Subcutaneous abdominal adipose tissue (tissue), 5 donors: ENCODE data around the gene PGLYRP2.

Source experiments
- H3K27ac ChIP-seq: one replicate; pipeline ENCODE4 v1.7.0; 2013; ENCODE audit warnings: low read depth, mild to moderate bottlenecking, inconsistent platforms, low read length, moderate library complexity
- H3K27me3 ChIP-seq, 5 donors: one replicate each; pipeline ENCODE4 v1.7.0; 2013; ENCODE audit warnings: low read length in 5 of 5, inconsistent platforms in 1 of 5; ENCODE audit not compliant: control insufficient read depth in 5 of 5, insufficient read depth in 4 of 5
- H3K36me3 ChIP-seq, 5 donors: one replicate each; pipeline ENCODE4 v1.7.0; 2013; ENCODE audit warnings: low read length in 5 of 5; ENCODE audit not compliant: control insufficient read depth in 5 of 5, insufficient read depth in 5 of 5
- H3K4me1 ChIP-seq, 5 donors: one replicate each; pipeline ENCODE4 v1.7.0; 2013; ENCODE audit warnings: low read length in 5 of 5, mild to moderate bottlenecking in 3 of 5, moderate library complexity in 1 of 5; ENCODE audit not compliant: control insufficient read depth in 5 of 5, insufficient read depth in 5 of 5
- H3K4me3 ChIP-seq, 5 donors: one replicate each; pipeline ENCODE4 v1.7.0; 2013; ENCODE audit warnings: low read length in 5 of 5, low read depth in 1 of 5
- H3K9ac ChIP-seq, 5 donors: one replicate each; pipeline ENCODE4 v1.7.0; 2013; ENCODE audit warnings: low read length in 5 of 5, mild to moderate bottlenecking in 4 of 5, moderate library complexity in 3 of 5
- H3K9me3 ChIP-seq, 5 donors: one replicate each; pipeline ENCODE4 v1.7.0; 2013; ENCODE audit warnings: low read length in 5 of 5; ENCODE audit not compliant: control insufficient read depth in 5 of 5
- donor health status: healthy.
- donor health status: healthy.
- donor health status: healthy.
- donor health status: healthy.
- donor health status: healthy.

PGLYRP2 gene

DNA sequence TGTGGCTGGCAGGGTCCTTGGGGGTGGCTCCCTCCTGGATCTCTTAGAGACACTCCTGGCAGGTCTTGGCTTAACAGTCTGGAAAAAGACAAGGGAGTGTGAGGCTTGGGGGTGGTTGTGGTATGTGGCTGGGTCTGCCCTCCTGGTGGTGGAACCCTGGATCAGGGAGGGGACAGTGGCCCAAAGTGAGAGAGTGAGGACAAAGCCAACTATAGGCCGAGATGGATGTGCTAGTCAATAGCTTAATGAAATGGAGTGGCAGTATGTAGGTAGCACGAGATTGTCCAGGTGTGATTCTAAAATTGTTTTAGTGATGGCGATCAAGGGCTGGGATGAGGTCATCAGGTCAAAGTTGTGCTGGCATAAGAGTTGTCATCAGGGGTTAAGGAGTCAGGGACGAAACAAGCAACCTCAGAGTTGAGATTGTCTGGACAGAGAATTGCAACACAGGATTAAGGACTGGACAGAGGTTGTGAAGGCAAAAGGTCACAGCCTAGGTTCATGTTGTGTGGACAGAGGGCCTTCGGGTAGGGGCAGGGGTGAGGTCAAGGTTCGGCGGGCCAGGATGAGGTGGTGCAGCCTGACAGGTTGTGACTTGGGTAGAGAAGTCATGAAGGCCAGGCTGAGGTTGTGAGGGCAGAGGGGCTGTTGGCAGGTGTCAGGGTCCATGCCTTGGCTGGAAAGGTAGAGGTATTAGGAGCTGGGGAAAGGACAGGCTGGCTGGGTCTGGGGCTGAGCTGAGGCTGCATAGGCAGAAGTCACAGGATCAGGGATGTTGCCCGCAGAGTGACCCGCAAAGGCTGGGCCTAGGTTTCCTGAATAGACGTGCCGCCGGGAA lies 10.4 kb downstream of the PGLYRP2 start:
- peak overlapping the region in 2 of 5 donors; percentile 62 to 67 for H3K4me3 ChIP-seq

DNA sequence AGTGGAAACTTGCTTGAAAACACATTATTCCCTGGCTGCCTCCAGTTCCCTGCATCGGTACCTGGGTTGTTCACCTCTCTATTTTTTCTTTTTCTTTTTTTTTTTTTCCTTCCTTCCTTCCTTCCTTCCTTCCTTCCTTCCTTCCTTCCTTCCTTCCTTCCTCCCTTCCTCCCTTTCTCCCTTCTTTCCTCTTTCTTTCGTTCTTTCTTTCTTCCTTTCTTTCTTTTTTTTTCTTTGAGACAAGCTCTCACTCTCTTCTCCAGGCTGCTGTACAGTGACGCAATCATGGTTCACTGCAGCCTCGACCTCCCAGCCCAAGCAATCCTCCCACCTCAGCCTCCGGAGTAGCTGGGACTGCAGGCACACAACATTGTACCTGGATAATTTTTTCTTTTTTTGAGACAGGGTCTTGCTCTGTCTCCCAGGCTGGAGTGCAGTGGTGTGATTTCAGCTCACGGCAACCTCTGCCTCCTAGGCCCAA lies 11.5 kb downstream of the PGLYRP2 start:
- peaks cover 0 to 28% (median 21%) of the 10 kb centered on the region in 5 donors for H3K4me1 ChIP-seq

More for the DNA sequence above, 10.4 kb downstream of the PGLYRP2 start:
- no peaks in the 10 kb centered on the region for H3K36me3 ChIP-seq
- no peak overlapping the region for H3K27ac ChIP-seq
- no peak overlapping the region for H3K9ac ChIP-seq
- peaks cover 0 to 28% (median 21%) of the 10 kb centered on the region in 5 donors for H3K4me1 ChIP-seq
- peaks cover 12 to 22% (median 18%) of the 10 kb centered on the region in 5 donors for H3K27me3 ChIP-seq
- H3K9me3 ChIP-seq = no peaks in the 10 kb centered on the region

DNA sequence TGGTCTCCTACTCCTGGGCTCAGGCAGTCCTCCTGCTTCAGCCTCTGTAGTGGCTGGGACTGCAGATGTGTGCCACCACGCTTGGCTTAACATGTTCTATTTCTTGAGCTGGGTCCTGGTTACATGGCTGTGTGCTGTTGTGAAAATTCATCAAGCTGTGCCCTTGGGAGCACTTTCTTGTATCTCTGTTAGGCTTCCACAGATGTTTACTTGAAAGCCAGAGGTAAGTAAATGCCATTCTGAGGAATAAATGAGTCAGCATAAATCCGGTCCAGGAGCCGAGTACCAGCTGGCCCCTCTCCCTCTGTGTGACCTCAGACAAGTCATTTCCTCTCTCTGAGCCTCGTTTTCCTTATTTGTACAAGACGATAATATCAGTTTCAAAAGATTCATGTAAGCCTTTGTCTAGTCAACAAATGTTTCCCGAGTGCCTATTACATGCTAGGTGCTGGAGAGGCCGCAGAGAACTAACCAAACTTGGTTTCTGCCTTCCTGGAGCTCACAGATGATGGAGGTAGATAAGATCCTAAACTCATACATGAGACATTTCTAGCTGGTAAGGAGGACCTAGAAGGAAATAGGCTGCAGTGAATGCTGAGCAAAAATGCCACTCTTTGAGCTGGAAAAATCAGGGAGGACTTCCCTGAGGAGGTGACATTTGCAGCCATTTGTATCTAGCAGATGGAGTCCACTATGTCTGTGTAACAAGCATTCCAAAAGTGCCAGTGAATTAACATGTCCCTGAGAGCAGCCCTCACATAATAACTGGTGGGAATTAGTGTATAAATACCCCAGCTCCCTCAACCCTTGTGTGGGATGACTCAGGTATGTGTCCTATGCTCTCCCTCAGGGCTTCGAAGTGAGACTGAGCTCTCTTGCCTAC lies 12.2 kb downstream of the PGLYRP2 start:
- Histone ChIP-seq H3K4me1 (peaks cover 0 to 28% (median 21%) of the 10 kb centered on the region in 5 donors), H3K9ac (no peak overlapping the region), H3K27me3 (peaks cover 12 to 22% (median 19%) of the 10 kb centered on the region in 5 donors), H3K4me3 (no peak overlapping the region), H3K36me3 (no peaks in the 10 kb centered on the region), H3K9me3 (no peaks in the 10 kb centered on the region), H3K27ac (no peak overlapping the region)

More for the DNA sequence above, 11.5 kb downstream of the PGLYRP2 start:
- H3K9me3 ChIP-seq = no peaks in the 10 kb centered on the region
- no peak overlapping the region for H3K27ac ChIP-seq
- H3K9ac ChIP-seq = no peak overlapping the region
- H3K36me3 ChIP-seq = no peaks in the 10 kb centered on the region
- H3K27me3 ChIP-seq = peaks cover 12 to 22% (median 19%) of the 10 kb centered on the region in 5 donors
- H3K4me3 ChIP-seq = no peak overlapping the region

DNA sequence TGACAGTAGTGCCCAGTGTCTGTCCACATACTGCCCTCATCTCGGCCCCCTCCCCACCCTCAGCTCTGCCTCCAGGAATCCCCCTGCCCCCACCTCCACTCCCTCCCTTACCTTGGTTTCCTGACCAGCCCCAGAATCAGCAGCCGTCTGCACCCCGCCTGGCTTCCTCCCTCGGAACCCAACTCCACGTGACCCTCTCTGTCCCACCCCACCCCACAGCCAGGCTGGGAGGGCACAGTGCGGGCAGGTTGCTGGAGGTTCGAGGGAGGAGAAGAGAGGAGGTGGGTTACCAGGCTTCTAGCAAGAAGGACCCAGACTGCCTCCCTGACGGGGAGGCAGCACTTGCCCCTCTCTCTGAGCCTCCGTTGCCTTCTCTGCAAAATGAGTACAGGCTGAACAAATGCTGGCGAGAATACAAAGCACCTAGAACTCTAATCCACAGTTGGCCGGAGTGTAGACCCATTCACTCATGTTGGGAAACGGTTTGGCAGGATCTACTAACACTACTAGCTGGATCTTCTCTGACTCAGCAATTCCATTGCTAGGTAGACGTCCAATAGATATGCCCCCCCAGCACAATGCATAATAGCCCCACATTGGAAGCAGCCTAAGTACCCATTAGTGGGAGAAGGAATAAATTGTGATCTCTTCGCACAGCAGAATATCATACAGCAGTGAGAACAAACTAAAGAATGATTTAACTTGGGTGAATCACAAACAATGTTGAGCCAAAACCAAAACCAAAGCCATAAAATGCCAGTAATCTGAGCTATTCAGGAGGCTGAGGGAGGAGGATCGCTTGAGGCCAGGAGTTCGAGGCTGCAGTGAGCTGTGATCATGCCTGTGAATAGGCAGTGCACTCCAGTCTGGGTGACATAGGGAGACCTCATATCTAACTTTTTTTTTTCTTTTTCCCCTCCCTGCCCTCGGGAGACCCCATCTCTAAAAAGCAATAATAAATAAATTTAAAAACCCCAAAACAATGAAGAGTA lies 14.6 kb downstream of the PGLYRP2 start, which contains the start of gene RASAL3:
Gene RASAL3 (minus strand): TSS at position 151 of the 992 bp plus-strand sequence. CDS start 186 bp downstream, outside the sequence.
- H3K9ac ChIP-seq = peak within 1 kb of the TSS in 3 of 5 donors; percentile 48 to 58 (median 55)
- H3K4me1 ChIP-seq = peaks cover 0 to 24% (median 17%) of the 10 kb centered on the region in 5 donors
- no peak within 1 kb of the TSS for H3K27ac ChIP-seq
- no peaks in the 10 kb centered on the region for H3K36me3 ChIP-seq
- H3K4me3 ChIP-seq = peak within 1 kb of the TSS; percentile 28 to 62 (median 39)
- no peaks in the 10 kb centered on the region for H3K9me3 ChIP-seq
- peaks cover 12 to 20% (median 16%) of the 10 kb centered on the region in 5 donors for H3K27me3 ChIP-seq

DNA sequence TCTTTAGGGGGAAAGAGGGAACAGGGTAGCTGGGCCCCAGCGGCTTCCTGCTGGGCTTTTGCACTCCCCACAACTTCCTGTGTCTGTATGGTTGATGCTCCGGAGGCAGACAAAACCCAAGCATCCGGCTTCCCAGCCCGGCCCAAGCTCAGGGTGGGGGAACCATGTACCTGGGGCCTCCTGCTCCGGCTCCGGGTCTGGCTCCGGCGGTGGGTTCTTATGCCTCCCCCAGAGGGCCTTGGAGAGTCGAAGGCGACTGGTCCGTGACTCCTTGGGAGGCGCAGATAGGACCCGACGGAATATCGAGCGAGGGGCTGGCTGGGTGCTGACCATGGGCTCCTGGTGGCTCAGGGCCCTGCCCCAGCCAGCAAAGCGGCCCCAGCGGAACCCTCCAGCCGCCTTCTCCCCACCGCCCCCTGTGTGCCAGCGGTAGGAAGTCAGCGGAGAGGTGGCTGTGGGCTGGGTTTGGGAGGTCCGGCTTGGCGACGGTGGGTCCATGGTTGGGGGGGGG lies 15.4 kb downstream of the PGLYRP2 start:
- peak overlapping the region; percentile 28 to 62 (median 39) for H3K4me3 ChIP-seq
- H3K27me3 ChIP-seq = peaks cover 5 to 13% (median 8%) of the 10 kb centered on the region in 5 donors
- H3K4me1 ChIP-seq = peaks cover 0 to 16% (median 9%) of the 10 kb centered on the region in 5 donors
- H3K27ac ChIP-seq = no peak overlapping the region
- peak overlapping the region in 3 of 5 donors; percentile 41 to 58 (median 48) for H3K9ac ChIP-seq
- H3K36me3 ChIP-seq = no peaks in the 10 kb centered on the region
- no peaks in the 10 kb centered on the region for H3K9me3 ChIP-seq

DNA sequence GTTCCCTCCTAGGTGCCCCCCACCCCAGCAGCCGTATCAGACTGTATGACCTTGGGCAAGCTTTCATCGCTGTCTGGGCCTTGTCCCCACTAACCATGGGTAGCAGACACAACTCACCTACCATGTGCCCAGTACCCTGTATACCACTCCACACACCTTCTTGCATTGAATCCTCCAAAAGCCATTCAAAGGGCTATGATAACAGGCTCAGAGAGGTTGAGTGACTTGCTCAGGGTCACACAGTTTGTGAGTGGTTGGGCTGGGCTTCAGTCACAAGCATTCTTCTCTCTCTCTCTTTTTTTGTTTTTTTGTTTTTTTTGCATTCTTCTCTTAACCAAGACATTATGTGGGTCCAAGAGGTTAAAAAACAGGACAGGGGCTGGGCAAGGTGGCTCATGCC lies 17.6 kb downstream of the PGLYRP2 start:
- H3K9me3 ChIP-seq = no peaks in the 10 kb centered on the region
- peaks cover 6 to 21% (median 10%) of the 10 kb centered on the region in 5 donors for H3K27me3 ChIP-seq
- H3K36me3 ChIP-seq = no peaks in the 10 kb centered on the region
- H3K4me3 ChIP-seq = no peak overlapping the region
- no peak overlapping the region for H3K9ac ChIP-seq
- peaks cover 0 to 17% (median 13%) of the 10 kb centered on the region in 5 donors for H3K4me1 ChIP-seq
- no peak overlapping the region for H3K27ac ChIP-seq

DNA sequence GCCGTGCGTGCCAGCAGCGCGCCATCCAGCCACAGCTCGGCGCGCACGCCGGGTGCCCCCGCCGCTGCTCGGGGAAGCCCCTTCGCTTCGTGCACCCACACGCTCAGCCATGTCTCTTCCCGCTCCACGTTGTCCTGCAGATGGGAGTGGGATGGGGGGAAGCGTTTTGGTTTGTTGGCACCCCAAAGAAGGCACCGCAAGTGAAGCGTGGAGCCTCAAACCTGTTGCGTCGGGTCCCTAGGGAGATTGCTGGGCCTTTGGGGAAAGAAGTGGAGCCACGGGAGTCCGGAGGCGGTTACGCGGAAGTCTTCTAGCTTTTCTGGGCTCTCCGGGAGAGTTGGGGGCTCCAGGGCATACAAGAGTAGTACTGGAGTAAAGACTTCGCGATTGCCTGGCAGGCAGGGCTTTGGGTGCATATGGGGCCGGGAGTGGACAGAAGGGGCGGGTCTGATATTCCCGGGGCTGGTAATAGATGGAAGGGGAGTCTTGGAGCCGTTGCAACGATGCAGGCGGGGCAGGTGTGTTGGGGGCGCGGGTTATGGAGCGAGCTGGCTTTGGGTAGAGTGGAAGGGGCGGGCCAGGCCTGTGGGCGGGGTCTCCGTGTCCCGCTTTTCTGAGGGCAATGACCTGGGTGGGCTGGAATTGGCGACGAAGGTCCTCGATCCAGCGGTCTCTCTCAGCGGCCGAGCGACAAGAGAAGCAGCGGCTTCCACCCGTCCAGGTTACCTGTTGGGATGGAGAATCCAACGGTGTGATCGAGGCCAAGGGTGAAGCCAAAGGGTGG lies 21.4 kb downstream of the PGLYRP2 start:
- Histone ChIP-seq H3K36me3 (no peaks in the 10 kb centered on the region), H3K27ac (no peak overlapping the region), H3K9ac (no peak overlapping the region), H3K4me1 (peaks cover 0 to 15% (median 13%) of the 10 kb centered on the region in 5 donors), H3K27me3 (peaks cover 11 to 34% (median 24%) of the 10 kb centered on the region in 5 donors), H3K4me3 (peak overlapping the region in 1 of 5 donors; percentile 14), H3K9me3 (no peaks in the 10 kb centered on the region)

DNA sequence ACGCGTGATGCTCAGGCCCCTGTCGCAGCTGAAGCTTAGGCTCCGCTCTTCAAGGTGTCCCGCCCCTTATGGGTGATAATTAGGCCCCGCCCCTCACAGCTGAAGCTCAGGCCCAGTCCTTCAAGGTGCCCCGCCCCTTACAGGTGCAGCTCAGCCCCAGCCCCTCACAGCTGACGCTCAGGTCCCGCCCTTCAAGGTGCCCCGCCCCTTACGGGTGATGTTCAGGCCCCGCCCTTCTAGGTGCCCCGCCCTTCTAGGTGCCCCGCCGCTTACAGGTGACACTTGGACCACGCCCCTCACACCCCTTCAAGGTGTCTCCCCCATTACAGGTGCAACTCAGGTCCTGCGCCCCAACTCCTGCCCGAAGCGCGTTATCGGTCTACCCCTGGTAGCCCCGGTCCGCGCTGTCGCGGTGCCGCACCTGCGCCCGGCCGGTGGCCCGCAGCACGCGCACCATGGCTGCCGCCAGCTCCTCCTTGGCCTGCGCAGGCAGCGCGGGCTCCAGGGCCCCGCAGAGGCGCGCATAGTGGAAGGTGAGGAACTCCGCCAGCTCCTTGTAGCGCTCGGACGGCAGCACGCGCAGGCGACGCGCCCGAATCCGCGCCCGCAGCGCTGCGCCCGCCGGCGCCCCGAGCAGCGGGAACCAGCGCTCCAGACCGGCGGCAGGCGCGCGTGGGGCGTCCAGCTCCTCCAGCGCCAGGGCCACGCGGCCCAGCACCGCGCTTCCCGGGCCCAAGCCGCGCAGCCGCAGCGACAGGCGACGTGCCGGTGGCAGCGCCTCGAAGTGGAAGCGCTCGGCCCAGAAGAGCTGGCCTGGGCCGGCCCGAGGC lies 22.2 kb downstream of the PGLYRP2 start:
- no peaks in the 10 kb centered on the region for H3K9me3 ChIP-seq
- H3K4me1 ChIP-seq = peaks cover 1 to 20% (median 17%) of the 10 kb centered on the region in 5 donors
- H3K27ac ChIP-seq = no peak overlapping the region
- H3K36me3 ChIP-seq = no peaks in the 10 kb centered on the region
- peak overlapping the region in 2 of 5 donors; percentile 11 to 14 for H3K4me3 ChIP-seq
- peaks cover 11 to 34% (median 24%) of the 10 kb centered on the region in 5 donors for H3K27me3 ChIP-seq
- H3K9ac ChIP-seq = no peak overlapping the region
